HG03469 (cell line): ENCODE measurements around the gene OTOF.

Experiments
- ATAC-seq: cut with Tn5 transposase; IDR thresholded peaks from one replicate; pipeline ENCODE4 v1.9.1; 2021; ENCODE audit warnings: mild to moderate bottlenecking, moderate library complexity, moderate number of reproducible peaks; ENCODE audit not compliant: unreplicated experiment

Gene OTOF

GRCh38 chr2:26477911-26478253 lies at the start of gene OTOF:
Gene OTOF (minus strand): TSS chr2:26478124.
- no peak for ATAC-seq

DNA sequence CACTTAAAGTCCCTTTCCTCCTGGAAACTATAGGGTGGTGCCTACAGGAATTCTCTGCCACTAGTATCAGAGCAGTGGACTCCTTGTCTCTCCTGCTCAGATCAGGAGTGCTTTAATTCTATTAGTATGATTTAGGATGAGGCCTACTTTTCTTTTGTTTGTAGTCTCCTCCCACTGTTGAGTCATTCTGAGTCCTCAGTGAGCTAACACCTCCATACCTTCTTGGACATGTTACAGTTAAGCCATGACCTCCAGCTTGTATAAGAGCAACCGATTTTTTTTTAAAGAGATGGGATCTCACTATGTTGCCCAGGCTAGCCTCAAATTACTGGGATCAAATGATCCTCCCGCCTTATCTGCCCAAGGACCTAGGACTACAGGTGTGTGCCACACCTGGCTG lies 48.7 kb upstream of the OTOF start:
- ATAC-seq, result no peak

DNA sequence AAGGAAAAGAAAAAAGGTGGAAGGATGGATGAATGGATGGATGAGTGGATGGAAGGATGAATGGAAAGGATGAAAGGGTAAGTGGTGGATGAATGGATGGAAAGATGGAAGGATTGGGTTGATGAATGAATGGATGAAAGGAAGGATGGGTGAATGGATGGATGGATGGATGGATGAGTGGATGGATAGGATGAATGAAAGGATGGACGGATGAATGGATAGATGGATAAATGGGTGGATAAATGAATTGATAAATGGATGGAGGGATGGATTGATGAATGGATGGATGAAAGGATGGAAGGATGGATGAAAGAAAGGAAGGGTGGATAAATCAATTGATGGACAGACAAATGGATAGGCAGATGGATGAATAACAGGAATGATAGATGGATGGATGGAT lies 48.2 kb upstream of the OTOF start:
- ATAC-seq, result no peak

DNA sequence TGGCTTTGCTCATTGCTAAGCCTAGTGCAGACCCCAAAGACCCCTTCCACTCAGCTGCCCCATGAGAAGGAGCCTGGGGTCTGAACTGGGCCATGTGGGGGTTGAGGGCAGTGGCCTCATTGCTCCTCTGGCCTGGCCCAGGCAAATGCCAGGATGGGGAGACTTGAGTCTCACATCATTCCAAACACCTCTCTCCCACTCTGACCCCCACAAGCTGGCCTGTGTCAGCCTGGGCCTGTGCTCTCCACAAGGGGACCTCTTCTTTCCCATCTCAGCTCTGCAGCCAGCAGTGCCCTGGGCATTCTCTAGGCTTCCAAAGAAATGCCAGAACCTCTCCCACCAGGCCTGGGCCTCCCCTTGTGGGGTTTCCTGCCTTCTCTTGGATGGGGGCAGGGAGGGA lies 45.8 kb upstream of the OTOF start:
- ATAC-seq, result no peak

GRCh38 chr2:26522751-26523171 lies 44.8 kb upstream of the OTOF start:
- no peak for ATAC-seq

- no peak for ATAC-seq
Observed at GRCh38 chr2:26522325-26522724, 44.4 kb upstream of the OTOF start.

- no peak for ATAC-seq
Observed at GRCh38 chr2:26521913-26522180, 43.9 kb upstream of the OTOF start.

GRCh38 chr2:26521054-26521912 lies 43.4 kb upstream of the OTOF start:
- no peak for ATAC-seq

DNA sequence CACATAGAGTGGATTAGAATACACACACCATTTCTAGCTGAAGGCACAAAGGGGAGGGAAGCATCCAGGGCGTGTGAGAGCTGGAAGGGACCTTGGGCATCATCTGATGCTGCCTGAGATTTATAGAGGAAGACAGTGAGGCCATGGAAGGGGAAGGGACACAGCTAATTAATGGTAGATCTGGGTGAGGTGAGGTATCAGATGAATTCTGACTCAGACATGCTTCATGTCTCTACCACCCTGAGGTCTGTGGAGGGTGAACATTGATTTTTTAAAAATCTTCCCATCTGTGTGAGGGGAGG lies 42.2 kb upstream of the OTOF start:
- no peak for ATAC-seq

DNA sequence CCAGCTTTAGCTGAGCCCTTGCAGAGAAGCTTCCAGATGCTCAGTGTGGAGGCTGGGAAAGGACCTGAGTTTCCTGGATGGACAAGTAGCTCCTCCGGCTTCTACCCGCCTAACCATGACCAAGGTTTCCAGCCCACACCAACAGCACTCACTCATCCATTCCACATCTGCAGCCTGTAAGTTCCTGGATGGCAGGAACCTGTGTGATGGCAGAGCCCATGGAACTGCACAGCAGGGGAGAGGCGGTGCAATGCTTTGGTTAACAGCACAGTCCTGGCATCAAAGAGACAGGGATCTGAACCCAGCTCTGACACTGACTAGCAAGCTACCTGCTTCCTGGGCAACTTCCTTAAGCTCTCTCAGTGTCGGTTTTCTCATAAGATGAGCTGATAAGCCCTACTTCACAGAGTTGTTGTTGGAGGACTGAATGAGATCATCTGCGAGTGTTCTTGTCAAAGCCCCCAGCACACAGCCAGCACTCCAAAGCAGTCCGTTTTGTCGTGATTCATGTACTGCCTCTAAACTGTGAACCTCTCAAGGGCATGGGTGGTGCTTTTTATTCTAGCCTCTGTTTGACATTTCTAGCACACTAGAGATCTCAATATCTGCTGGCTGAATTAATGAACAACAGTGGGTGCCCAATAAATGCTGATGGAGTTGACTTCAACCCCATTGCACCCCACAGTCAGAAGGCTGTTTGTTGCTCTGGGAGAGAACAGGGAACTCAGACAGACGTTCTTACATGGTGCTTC lies 41.6 kb upstream of the OTOF start:
- ATAC-seq, result no peak

DNA sequence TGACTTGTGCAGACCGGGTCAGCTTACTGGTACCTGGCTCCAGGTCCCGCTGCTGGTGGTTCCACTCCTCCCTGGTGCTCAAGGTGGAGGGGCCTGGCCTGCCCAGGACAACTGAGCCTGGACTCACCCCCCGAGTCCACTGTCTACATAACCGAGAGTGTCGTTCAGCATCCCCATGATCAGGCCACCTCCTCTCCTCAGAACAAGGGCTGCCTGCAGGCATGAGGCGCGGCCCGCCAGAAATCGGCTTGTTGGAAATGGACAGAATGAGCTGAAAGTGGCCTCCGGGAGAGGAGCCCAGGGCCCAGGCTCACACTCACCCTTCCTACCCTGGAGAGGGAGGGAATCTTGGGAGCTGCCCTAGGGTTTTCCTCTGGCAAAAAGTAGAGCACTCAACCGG lies 38.9 kb upstream of the OTOF start:
- ATAC-seq, result no peak

DNA sequence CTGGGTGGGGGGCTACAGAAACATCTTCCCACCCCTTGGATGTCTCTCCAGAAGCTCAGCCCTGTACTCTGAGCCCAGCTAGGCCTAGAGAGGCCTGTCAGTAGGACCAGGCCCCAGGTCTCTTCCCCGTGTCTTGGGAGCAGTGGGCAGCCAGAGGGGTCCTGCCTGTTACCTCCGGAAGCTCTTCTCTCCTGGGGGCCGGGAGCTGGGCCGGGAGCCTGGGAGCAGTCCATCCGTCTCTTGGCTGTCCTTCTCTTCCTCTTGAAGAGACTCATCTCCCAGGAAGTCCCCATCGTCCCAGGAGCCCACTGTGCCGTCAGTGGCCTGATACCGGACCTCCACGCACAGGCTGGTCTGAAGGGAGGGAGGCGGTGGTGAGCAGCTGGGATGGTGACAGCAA lies 38.3 kb upstream of the OTOF start:
- no peak for ATAC-seq

- ATAC-seq, result no peak
Observed at GRCh38 chr2:26515771-26516170, 37.8 kb upstream of the OTOF start.

- no peak for ATAC-seq
Observed at GRCh38 chr2:26514045-26514444, 36.1 kb upstream of the OTOF start.

DNA sequence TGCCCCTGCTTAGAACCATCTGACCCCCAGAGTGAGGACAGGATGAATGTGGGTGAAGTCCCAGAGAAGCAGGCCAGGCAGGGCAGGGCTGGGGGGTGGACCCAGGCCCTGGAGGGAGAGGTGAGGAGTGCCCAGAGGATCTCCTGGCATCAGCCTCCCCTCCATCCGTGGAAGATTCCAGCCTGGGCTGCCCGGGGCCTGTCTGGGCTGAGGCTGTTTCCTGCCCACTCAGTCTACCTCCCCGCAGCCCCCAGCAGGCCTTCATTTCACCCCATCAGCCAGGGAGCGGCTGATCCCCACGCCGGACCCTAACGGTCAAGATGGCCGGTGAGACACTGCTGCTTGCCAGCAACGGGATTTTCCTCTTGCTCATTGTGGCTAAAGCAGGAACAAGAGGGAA lies 35.3 kb upstream of the OTOF start:
- ATAC-seq, result no peak

DNA sequence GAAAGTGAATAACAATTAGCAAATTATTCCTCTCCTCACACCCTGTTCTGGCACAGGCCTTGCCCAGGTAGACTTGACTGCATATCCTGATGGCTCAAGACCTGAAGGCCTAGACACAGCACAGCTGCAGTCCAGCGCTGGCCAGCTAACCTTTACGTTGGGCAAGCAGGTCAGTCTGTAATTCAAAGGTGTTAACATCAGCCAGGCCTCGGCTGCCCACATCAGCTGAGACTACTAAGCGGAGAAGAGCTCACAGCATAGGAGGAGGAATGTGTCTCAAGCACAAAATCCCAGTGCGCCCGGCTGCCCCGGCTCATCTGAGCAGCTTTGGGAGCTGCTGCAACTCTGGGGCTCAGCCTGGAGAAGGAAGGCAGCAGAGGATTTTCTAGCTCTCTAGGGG lies 33.5 kb upstream of the OTOF start:
- ATAC-seq, result no peak

- ATAC-seq, result no peak
Observed at GRCh38 chr2:26510344-26510973, 32.5 kb upstream of the OTOF start.

DNA sequence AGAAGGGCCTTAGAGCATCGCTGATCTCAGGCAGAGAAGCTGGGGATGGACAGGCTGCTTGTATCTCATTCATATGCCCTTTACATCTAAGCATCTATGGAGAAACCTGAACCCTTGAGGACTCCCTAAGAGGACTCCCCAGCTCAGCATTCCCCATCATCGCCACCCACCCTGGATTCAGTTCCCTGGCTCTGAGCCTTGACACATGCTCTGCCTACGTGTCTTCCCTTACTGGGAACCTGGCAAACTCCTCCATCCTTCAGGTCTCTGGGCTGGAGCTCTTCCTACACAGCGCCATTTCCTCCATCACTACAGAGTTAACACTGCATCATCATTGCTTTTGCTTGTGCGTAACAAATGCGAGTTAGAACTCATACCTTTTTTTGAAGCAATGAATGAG lies 31.2 kb upstream of the OTOF start:
- ATAC-seq, result no peak

- no peak for ATAC-seq
Observed at GRCh38 chr2:26507932-26508331, 30.0 kb upstream of the OTOF start.

DNA sequence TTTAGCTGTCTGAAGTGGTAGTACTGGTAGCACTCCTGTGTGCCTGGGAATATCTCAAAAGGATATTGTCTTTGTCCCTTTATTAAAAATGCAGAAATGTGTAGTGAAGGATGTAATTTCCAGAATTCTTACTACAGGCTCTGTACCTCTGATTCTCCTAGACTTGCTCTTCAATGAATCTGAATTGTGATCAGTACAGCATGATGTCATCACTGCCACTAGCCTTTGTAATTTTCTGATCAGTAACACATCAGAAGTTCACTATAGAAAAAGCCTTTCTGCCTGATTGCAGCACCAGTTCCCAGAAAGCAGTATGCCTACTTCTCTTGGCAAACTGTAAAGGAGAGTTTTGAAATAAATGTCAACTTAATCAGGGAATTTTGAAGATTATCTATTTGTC lies 29.2 kb upstream of the OTOF start:
- ATAC-seq, result no peak

GRCh38 chr2:26506279-26506678 lies 28.4 kb upstream of the OTOF start:
- no peak for ATAC-seq

- no peak for ATAC-seq
Observed at GRCh38 chr2:26504002-26504401, 26.1 kb upstream of the OTOF start.
